ENCODE results near the gene IRF8. TPM values are rescaled to one million over a fixed set of nuclear protein-coding genes. Genes with fewer than 3 reads are reported as not detected.

The IRF8 gene
- total RNA-seq, 4 donors from 2014 or later = 2.4 to 14.6 (median 5.0) TPM

GRCh38 chr16:85879975-85880831 lies 18.8 kb upstream of the IRF8 start:
- 92 to 93% methylated on average over 3 of the region's 3 CpGs for WGBS, 2 donors
- TF ChIP-seq POLR2A (IDR thresholded peaks at IDR 0.05) (no peak), CTCF (IDR thresholded peaks at IDR 0.05) (no peak)
- Histone ChIP-seq H3K27me3 (no peaks in the 10 kb centered on the region), H3K9me3 (no peaks in the 10 kb centered on the region), H3K4me3 (replicated peaks in 1 of 3) (no peak overlapping the region), H3K27ac (no peak overlapping the region), H3K4me1 (no peaks in the 10 kb centered on the region), H3K36me3 (no peaks in the 10 kb centered on the region)
- intact Hi-C loops (cut with DNase I) = no loop called here
- DNase-seq = no peak

DNA sequence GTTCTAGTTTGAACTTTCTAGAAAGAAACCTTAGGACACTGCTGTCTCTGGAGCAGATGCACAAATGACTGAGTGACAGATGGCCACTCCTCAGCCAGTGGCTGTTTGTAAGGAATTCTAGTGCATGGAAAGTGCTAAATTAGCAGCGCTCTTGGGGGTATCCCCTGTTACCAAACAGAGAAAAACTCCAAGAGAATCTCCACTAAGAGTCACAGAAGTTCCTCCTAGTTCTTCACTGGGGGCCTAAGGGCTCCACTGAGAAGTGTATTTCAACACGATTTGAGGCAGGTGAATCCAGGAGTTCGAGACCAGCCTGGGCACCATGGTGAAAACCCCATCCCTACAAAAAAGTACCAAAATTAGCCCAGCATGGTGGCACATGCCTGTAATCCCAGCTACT lies 18.1 kb upstream of the IRF8 start:
- TF ChIP-seq POLR2A (IDR thresholded peaks at IDR 0.05) (no peak), CTCF (IDR thresholded peaks at IDR 0.05) (no peak)
- H3K36me3 ChIP-seq = no peaks in the 10 kb centered on the region
- WGBS, 2 donors = 90 to 92% methylated on average over 3 of the region's 3 CpGs
- H3K27ac ChIP-seq = no peak overlapping the region
- H3K9me3 ChIP-seq = no peaks in the 10 kb centered on the region
- intact Hi-C loops (cut with DNase I) = no loop called here
- H3K4me3 ChIP-seq (replicated peaks in 1 of 3) = no peak overlapping the region
- no peaks in the 10 kb centered on the region for H3K27me3 ChIP-seq
- H3K4me1 ChIP-seq = no peaks in the 10 kb centered on the region
- no peak for DNase-seq

DNA sequence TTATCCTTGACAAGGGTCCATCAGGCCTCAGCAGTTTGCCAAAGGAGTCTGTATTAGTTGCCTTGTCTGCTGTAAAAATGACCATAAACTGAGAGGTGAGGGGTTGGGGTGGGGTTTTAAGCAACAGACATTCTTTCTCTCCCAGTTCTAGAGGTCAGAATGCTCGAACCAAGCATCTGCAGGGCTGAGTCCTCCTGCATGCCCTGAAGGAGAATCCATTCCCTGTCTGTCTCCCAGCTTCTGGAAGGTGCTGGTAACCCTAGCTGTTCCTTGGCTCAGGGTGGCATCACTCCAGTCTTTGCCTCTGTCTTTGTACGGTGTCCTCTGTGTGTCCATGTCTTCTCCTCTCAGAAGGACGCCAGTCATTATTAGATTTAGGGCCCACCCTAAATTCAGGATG lies 17.5 kb upstream of the IRF8 start:
- WGBS, 2 donors = 74 to 81% methylated on average over 3 of the region's 3 CpGs

DNA sequence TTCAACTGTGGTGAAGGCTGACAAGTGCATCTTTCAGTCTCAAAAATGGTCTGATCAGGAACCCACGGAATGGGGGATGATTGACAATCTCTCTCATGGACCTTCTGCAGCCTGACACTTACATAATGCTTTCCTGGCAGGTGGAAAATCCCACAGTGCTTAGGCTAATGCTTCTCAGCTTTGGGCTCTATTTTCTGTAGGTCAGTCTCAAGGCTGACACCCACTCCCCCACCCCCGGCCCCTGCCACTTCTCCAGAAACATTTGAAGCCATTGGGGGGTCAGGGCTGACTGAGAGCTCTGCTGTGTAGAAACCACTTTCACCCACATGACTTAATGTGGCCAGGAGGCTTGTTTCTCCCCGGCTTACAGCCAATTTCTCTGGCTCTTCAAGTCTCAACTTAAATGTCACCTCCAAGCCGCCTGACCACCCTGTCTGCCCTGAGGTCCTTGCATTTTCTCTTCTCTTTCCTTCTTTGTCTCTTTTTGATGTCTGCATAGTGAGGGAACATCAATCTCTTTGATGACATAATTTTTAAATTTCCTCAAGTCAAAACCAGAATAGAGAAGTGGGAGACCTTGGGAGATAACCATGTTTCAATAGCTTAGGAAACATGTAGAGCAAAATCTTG lies 16.7 kb upstream of the IRF8 start:
- H3K27ac ChIP-seq = no peak overlapping the region
- no peak for TF ChIP-seq CTCF (IDR thresholded peaks at IDR 0.05)
- no peak for TF ChIP-seq POLR2A (IDR thresholded peaks at IDR 0.05)
- no peak for DNase-seq
- no peaks in the 10 kb centered on the region for H3K9me3 ChIP-seq
- H3K36me3 ChIP-seq = no peaks in the 10 kb centered on the region
- 57 to 61% methylated on average over 4 of the region's 4 CpGs for WGBS, 2 donors
- intact Hi-C loops (cut with DNase I) = no loop called here
- H3K4me1 ChIP-seq = no peaks in the 10 kb centered on the region
- H3K27me3 ChIP-seq = no peaks in the 10 kb centered on the region
- no peak overlapping the region for H3K4me3 ChIP-seq (replicated peaks in 1 of 3)

More for the DNA sequence above, 17.5 kb upstream of the IRF8 start:
- Histone ChIP-seq H3K4me1 (no peaks in the 10 kb centered on the region), H3K27ac (no peak overlapping the region), H3K36me3 (no peaks in the 10 kb centered on the region), H3K4me3 (replicated peaks in 1 of 3) (no peak overlapping the region), H3K27me3 (no peaks in the 10 kb centered on the region), H3K9me3 (no peaks in the 10 kb centered on the region)
- intact Hi-C loops (cut with DNase I) = no loop called here
- TF ChIP-seq CTCF (IDR thresholded peaks at IDR 0.05) = no peak
- no peak for TF ChIP-seq POLR2A (IDR thresholded peaks at IDR 0.05)
- no peak for DNase-seq

GRCh38 chr16:85883813-85884212 lies 15.1 kb upstream of the IRF8 start:
- no peak overlapping the region for H3K4me3 ChIP-seq (replicated peaks in 1 of 3)
- no peaks in the 10 kb centered on the region for H3K4me1 ChIP-seq
- DNase-seq = no peak
- WGBS, 2 donors = 68 to 75% methylated on average over 14 of the region's 14 CpGs
- intact Hi-C loops (cut with DNase I) = no loop called here
- H3K9me3 ChIP-seq = no peaks in the 10 kb centered on the region
- no peaks in the 10 kb centered on the region for H3K36me3 ChIP-seq
- no peak for TF ChIP-seq POLR2A (IDR thresholded peaks at IDR 0.05)
- TF ChIP-seq CTCF (IDR thresholded peaks at IDR 0.05) = no peak
- no peak overlapping the region for H3K27ac ChIP-seq
- no peaks in the 10 kb centered on the region for H3K27me3 ChIP-seq
